ENCODE results near the gene MSL3. TPM values are rescaled to one million over a fixed set of nuclear protein-coding genes. Genes with fewer than 3 reads are reported as not detected.

MSL3 gene
- 51.5 TPM for polyA plus RNA-seq (ENCODE audit: insufficient read length)
- long read RNA-seq, donor 1, partial matches to known transcripts = 15 of 24 reads
- long read RNA-seq, donor 1, other reads (novel, unspliced or antisense) = 0 of 24 reads
- long read RNA-seq, donor 2, full-length matches to known transcripts = 9 of 46 reads
- long read RNA-seq, donor 2, partial matches to known transcripts = 37 of 46 reads
- long read RNA-seq, donor 2, other reads (novel, unspliced or antisense) = 0 of 46 reads
- long read RNA-seq, donor 3, full-length matches to known transcripts = 8 of 47 reads
- long read RNA-seq, donor 3, partial matches to known transcripts = 39 of 47 reads
- long read RNA-seq, donor 3, other reads (novel, unspliced or antisense) = 0 of 47 reads
- long read RNA-seq, donor 4, partial matches to known transcripts = 0 of 2 reads
- long read RNA-seq, donor 4, other reads (novel, unspliced or antisense) = 0 of 2 reads
- long read RNA-seq, donor 5, partial matches to known transcripts = 24 of 33 reads
- long read RNA-seq, donor 5, other reads (novel, unspliced or antisense) = 0 of 33 reads
- long read RNA-seq, donor 6, full-length matches to known transcripts = 6 of 36 reads
- long read RNA-seq, donor 6, partial matches to known transcripts = 30 of 36 reads
- long read RNA-seq, donor 6, other reads (novel, unspliced or antisense) = 0 of 36 reads
- long read RNA-seq, donor 7, full-length matches to known transcripts = 14 of 52 reads
- long read RNA-seq, donor 7, partial matches to known transcripts = 38 of 52 reads
- long read RNA-seq, donor 7, other reads (novel, unspliced or antisense) = 0 of 52 reads
- long read RNA-seq, donor 8, partial matches to known transcripts = 0 of 7 reads
- long read RNA-seq, donor 8, other reads (novel, unspliced or antisense) = 0 of 7 reads

- peak; percentile 43 for DNase-seq
Measured at GRCh38 chrX:11757719-11758399, at the start of gene MSL3. TSS of gene MSL3 (plus strand) at chrX:11758237. CDS start at chrX:11758264, 27 bp downstream.

- DNase-seq = no peak
Measured at GRCh38 chrX:11722304-11722703, 35.7 kb upstream of the MSL3 start.

GRCh38 chrX:11724122-11725017 lies 33.7 kb upstream of the MSL3 start:
- peak; percentile 32 for DNase-seq

- no peak for DNase-seq
Measured at GRCh38 chrX:11725631-11726442, 32.2 kb upstream of the MSL3 start.

- DNase-seq = no peak
Measured at GRCh38 chrX:11728556-11728955, 29.5 kb upstream of the MSL3 start.

- DNase-seq = no peak
Measured at GRCh38 chrX:11733614-11734013, 24.4 kb upstream of the MSL3 start.

GRCh38 chrX:11739776-11740175 lies 18.3 kb upstream of the MSL3 start:
- no peak for DNase-seq

- no peak for DNase-seq
Measured at GRCh38 chrX:11740794-11741193, 17.2 kb upstream of the MSL3 start.

GRCh38 chrX:11741574-11741973 lies 16.5 kb upstream of the MSL3 start:
- no peak for DNase-seq

GRCh38 chrX:11745881-11746280 lies 12.2 kb upstream of the MSL3 start:
- no peak for DNase-seq

- no peak for DNase-seq
Measured at GRCh38 chrX:11750046-11750445, 8.0 kb upstream of the MSL3 start.

GRCh38 chrX:11750694-11751093 lies 7.3 kb upstream of the MSL3 start:
- no peak for DNase-seq

GRCh38 chrX:11751261-11751660 lies 6.8 kb upstream of the MSL3 start:
- DNase-seq = no peak

GRCh38 chrX:11753668-11754067 lies 4.4 kb upstream of the MSL3 start:
- DNase-seq = no peak

GRCh38 chrX:11754958-11755645 lies 2.9 kb upstream of the MSL3 start:
- no peak for DNase-seq

GRCh38 chrX:11755724-11756123 lies 2.3 kb upstream of the MSL3 start:
- no peak for DNase-seq

GRCh38 chrX:11756354-11757318 lies 1.4 kb upstream of the MSL3 start:
- DNase-seq = no peak

- DNase-seq = no peak
Measured at GRCh38 chrX:11757397-11757718, 679 bp upstream of the MSL3 start.
